Measurements from ENCODE around the gene MEGF10.

MEGF10 gene

GRCh38 chr5:127358284-127358683, 67.7 kb downstream of the MEGF10 start:
- Histone ChIP-seq H3K4me1 (ENCODE audit: control insufficient read depth, insufficient read depth, low read length) (peaks cover 2% of the 10 kb centered on the region), H3K9ac (ENCODE audit: low read depth, low read length) (no peak overlapping the region), H3K27me3 (ENCODE audit: control insufficient read depth, insufficient read depth, low read length) (no peaks in the 10 kb centered on the region), H3K36me3 (ENCODE audit: control insufficient read depth, insufficient read depth, low read length) (no peaks in the 10 kb centered on the region), H3K9me3 (ENCODE audit: control insufficient read depth, insufficient read depth, low read length) (no peaks in the 10 kb centered on the region), H3K4me3 (ENCODE audit: low read depth, low read length) (no peak overlapping the region)

DNA sequence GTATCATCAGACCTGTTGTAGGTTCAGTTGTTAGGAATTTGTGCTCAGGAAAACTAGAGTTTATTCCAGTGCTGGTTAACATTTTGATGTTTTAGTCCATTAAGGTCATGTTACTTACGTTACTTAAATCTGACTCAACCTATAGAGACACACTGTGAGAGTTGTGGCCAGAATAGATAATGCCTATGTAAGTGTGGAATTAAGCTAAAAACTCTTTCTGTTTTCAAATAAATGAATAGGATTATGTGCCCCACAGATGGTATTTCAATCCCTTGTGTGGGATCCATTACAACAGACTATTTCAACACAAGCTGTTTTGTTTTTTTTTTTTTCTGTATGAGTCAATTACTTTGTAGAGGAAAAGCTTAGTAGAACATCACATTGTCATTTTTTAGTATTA, 68.1 kb downstream of the MEGF10 start:
- Histone ChIP-seq H3K9me3 (ENCODE audit: control insufficient read depth, insufficient read depth, low read length) (no peaks in the 10 kb centered on the region), H3K4me1 (ENCODE audit: control insufficient read depth, insufficient read depth, low read length) (peaks cover 2% of the 10 kb centered on the region), H3K9ac (ENCODE audit: low read depth, low read length) (no peak overlapping the region), H3K27me3 (ENCODE audit: control insufficient read depth, insufficient read depth, low read length) (no peaks in the 10 kb centered on the region), H3K36me3 (ENCODE audit: control insufficient read depth, insufficient read depth, low read length) (no peaks in the 10 kb centered on the region), H3K4me3 (ENCODE audit: low read depth, low read length) (no peak overlapping the region)

- Histone ChIP-seq H3K4me1 (ENCODE audit: control insufficient read depth, insufficient read depth, low read length) (peaks cover 2% of the 10 kb centered on the region), H3K27me3 (ENCODE audit: control insufficient read depth, insufficient read depth, low read length) (no peaks in the 10 kb centered on the region), H3K9me3 (ENCODE audit: control insufficient read depth, insufficient read depth, low read length) (no peaks in the 10 kb centered on the region)
Measured at GRCh38 chr5:127359502-127359901, 68.9 kb downstream of the MEGF10 start.

DNA sequence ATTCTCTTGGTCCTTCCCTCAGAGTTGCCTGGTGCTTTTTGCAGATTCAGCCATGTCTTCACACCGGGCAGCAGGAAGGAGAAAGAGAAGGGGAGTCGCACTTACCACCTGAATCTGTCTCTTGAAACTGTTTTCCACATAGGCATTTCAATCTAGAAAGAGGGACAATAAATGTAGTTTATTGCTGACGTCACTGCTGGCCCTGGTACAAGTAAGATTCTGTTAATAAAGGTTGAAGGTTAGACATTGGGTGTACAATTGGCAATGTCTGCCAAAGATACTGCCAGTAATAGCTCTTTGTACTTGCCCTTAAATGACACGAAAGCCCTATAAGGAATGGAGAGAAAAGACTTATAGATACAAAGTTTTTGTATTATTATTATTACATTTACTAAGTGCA, 72.8 kb downstream of the MEGF10 start:
- Histone ChIP-seq H3K27me3 (ENCODE audit: control insufficient read depth, insufficient read depth, low read length) (no peaks in the 10 kb centered on the region), H3K9ac (ENCODE audit: low read depth, low read length) (no peak overlapping the region), H3K4me1 (ENCODE audit: control insufficient read depth, insufficient read depth, low read length) (no peaks in the 10 kb centered on the region), H3K36me3 (ENCODE audit: control insufficient read depth, insufficient read depth, low read length) (no peaks in the 10 kb centered on the region), H3K4me3 (ENCODE audit: low read depth, low read length) (no peak overlapping the region), H3K9me3 (ENCODE audit: control insufficient read depth, insufficient read depth, low read length) (no peaks in the 10 kb centered on the region)

More at GRCh38 chr5:127359502-127359901, 68.9 kb downstream of the MEGF10 start:
- Histone ChIP-seq H3K4me3 (ENCODE audit: low read depth, low read length) (no peak overlapping the region), H3K9ac (ENCODE audit: low read depth, low read length) (no peak overlapping the region), H3K36me3 (ENCODE audit: control insufficient read depth, insufficient read depth, low read length) (no peaks in the 10 kb centered on the region)

- no peak overlapping the region for H3K9ac ChIP-seq (ENCODE audit: low read depth, low read length)
Measured at GRCh38 chr5:127367029-127367428, 76.4 kb downstream of the MEGF10 start.

DNA sequence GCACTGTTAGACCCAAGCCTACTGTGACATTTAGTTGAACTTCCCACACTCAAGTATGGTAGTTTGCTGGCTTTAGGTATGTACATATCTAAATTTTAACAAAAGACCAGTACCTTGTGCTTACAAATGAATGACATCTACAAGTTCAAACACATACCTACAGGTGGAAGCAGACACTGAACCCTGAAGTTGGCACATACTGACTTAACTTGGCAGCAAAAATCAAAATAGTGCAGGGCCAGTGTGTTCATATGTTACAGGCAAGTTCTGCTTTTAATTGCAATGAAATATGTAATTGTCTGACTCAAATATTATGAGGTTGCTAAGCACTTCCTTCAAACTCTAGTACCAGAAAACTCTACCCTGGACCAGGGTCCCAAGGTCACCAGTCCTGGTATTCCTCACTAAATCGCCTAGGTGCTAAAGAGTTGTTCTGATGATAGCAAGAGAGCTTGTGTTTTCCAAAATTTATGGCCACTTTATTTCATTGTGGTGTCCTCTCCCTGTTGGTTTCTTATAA, 77.4 kb downstream of the MEGF10 start:
- Histone ChIP-seq H3K36me3 (ENCODE audit: control insufficient read depth, insufficient read depth, low read length) (no peaks in the 10 kb centered on the region), H3K4me1 (ENCODE audit: control insufficient read depth, insufficient read depth, low read length) (no peaks in the 10 kb centered on the region), H3K9me3 (ENCODE audit: control insufficient read depth, insufficient read depth, low read length) (no peaks in the 10 kb centered on the region), H3K27me3 (ENCODE audit: control insufficient read depth, insufficient read depth, low read length) (no peaks in the 10 kb centered on the region), H3K9ac (ENCODE audit: low read depth, low read length) (no peak overlapping the region), H3K4me3 (ENCODE audit: low read depth, low read length) (no peak overlapping the region)

More at GRCh38 chr5:127367029-127367428, 76.4 kb downstream of the MEGF10 start:
- no peaks in the 10 kb centered on the region for H3K9me3 ChIP-seq (ENCODE audit: control insufficient read depth, insufficient read depth, low read length)
- H3K36me3 ChIP-seq (ENCODE audit: control insufficient read depth, insufficient read depth, low read length): no peaks in the 10 kb centered on the region
- H3K4me3 ChIP-seq (ENCODE audit: low read depth, low read length): no peak overlapping the region
- H3K27me3 ChIP-seq (ENCODE audit: control insufficient read depth, insufficient read depth, low read length): no peaks in the 10 kb centered on the region
- no peaks in the 10 kb centered on the region for H3K4me1 ChIP-seq (ENCODE audit: control insufficient read depth, insufficient read depth, low read length)

- no peaks in the 10 kb centered on the region for H3K9me3 ChIP-seq (ENCODE audit: control insufficient read depth, insufficient read depth, low read length)
- no peaks in the 10 kb centered on the region for H3K4me1 ChIP-seq (ENCODE audit: control insufficient read depth, insufficient read depth, low read length)
- no peaks in the 10 kb centered on the region for H3K36me3 ChIP-seq (ENCODE audit: control insufficient read depth, insufficient read depth, low read length)
- H3K4me3 ChIP-seq (ENCODE audit: low read depth, low read length): no peak overlapping the region
- no peaks in the 10 kb centered on the region for H3K27me3 ChIP-seq (ENCODE audit: control insufficient read depth, insufficient read depth, low read length)
- no peak overlapping the region for H3K9ac ChIP-seq (ENCODE audit: low read depth, low read length)
Measured at GRCh38 chr5:127369796-127370195, 79.2 kb downstream of the MEGF10 start.

DNA sequence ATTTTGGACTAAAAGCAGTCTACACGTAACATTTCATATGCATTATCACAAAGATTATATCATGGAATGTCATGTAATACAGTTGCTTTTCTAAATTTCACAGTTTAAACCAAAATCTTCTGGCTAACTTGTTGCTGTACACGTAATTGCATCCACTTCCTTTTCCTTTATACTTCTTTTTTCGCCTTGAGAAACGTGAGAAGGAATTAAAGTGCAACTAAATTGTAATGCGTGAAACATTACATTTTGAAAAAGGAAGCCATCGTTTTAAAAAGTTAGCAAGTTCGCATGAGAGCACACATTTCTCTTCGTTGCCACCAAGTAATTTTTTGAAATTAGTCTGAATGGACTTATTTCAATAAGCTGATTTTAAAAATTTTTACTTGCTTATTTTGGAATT, 80.0 kb downstream of the MEGF10 start:
- H3K4me1 ChIP-seq (ENCODE audit: control insufficient read depth, insufficient read depth, low read length): no peaks in the 10 kb centered on the region
- no peaks in the 10 kb centered on the region for H3K36me3 ChIP-seq (ENCODE audit: control insufficient read depth, insufficient read depth, low read length)
- H3K4me3 ChIP-seq (ENCODE audit: low read depth, low read length): no peak overlapping the region
- no peak overlapping the region for H3K9ac ChIP-seq (ENCODE audit: low read depth, low read length)
- no peaks in the 10 kb centered on the region for H3K9me3 ChIP-seq (ENCODE audit: control insufficient read depth, insufficient read depth, low read length)
- no peaks in the 10 kb centered on the region for H3K27me3 ChIP-seq (ENCODE audit: control insufficient read depth, insufficient read depth, low read length)

DNA sequence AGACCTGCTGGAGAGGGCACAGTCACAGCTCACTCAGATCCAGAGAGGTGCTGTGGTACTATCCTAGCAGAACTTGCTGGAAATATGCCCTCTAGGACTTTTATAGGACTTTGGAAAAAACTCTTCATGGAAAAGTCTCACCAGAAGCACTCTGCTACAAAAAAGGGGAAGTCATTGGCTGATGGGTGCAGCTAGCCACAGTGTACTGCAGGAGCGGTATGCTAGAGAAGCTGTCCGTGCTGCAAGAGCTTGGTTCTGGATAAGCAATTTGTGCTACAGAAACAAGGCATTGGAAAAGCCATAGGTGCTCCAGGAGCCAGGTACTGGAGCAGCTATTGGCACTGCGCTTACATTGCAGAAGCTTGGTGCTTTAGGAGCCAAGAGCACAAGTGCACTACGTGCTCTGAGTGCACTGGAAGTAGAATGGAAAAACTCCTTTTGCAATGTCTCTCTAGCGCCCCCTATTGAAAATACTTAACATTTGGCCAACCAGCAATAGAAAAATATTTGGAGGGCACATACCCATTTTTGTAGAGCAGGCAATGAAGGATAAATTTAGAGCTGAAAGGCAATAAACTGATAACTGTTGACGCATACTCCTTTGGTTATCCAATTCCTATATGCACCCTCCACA, 83.4 kb downstream of the MEGF10 start:
- no peaks in the 10 kb centered on the region for H3K27me3 ChIP-seq (ENCODE audit: control insufficient read depth, insufficient read depth, low read length)
- no peak overlapping the region for H3K9ac ChIP-seq (ENCODE audit: low read depth, low read length)
- no peak overlapping the region for H3K4me3 ChIP-seq (ENCODE audit: low read depth, low read length)
- H3K4me1 ChIP-seq (ENCODE audit: control insufficient read depth, insufficient read depth, low read length): no peaks in the 10 kb centered on the region
- H3K36me3 ChIP-seq (ENCODE audit: control insufficient read depth, insufficient read depth, low read length): no peaks in the 10 kb centered on the region
- no peaks in the 10 kb centered on the region for H3K9me3 ChIP-seq (ENCODE audit: control insufficient read depth, insufficient read depth, low read length)

DNA sequence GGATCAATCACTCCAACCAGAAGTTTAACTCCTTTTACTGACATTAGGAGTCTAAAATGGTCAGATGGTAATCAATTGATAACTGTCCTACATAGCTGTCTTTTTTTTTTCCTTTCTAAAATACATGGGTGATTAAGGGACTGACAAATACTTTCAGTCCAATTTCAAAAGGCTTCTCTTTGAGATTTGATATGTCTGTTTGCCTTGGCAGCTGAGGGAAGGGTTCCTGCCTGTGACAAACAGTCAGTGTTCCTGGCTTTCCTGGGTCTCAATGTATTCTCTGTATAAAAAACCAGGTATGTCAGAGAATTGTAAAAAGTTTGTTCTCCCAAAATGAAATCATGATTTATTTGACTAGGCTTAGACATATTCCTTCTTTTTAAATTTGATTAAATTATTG, 84.5 kb downstream of the MEGF10 start:
- Histone ChIP-seq H3K27me3 (ENCODE audit: control insufficient read depth, insufficient read depth, low read length) (no peaks in the 10 kb centered on the region), H3K4me3 (ENCODE audit: low read depth, low read length) (no peak overlapping the region), H3K9ac (ENCODE audit: low read depth, low read length) (no peak overlapping the region), H3K36me3 (ENCODE audit: control insufficient read depth, insufficient read depth, low read length) (no peaks in the 10 kb centered on the region), H3K9me3 (ENCODE audit: control insufficient read depth, insufficient read depth, low read length) (no peaks in the 10 kb centered on the region), H3K4me1 (ENCODE audit: control insufficient read depth, insufficient read depth, low read length) (no peaks in the 10 kb centered on the region)

DNA sequence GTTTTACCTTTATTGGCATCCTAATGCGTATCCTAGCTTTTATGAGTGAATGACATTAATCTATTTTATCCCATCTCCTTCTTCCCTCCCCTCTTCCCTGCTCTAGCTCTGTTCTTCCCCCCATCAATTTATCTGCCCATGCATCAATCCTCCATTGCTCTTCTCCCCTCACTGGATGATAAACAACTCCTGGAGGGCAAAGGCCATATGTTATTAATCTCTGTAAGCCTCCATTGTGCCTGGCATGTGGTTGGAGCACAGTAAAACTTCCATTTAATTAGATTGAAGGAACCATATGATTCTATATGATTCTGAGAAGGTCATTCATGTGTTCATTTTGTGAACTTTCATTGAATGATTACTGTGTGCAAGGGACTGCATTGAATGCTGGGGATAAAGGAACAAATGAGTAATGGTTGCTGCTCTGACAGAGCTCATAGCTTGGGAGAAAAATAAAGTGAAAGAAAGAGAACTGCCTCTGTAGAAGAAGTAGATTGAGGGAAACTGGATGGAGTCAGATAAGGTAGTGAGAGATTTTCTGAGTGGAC, 85.0 kb downstream of the MEGF10 start:
- H3K4me3 ChIP-seq (ENCODE audit: low read depth, low read length): no peak overlapping the region
- H3K9ac ChIP-seq (ENCODE audit: low read depth, low read length): no peak overlapping the region
- H3K4me1 ChIP-seq (ENCODE audit: control insufficient read depth, insufficient read depth, low read length): no peaks in the 10 kb centered on the region
- no peaks in the 10 kb centered on the region for H3K36me3 ChIP-seq (ENCODE audit: control insufficient read depth, insufficient read depth, low read length)
- H3K27me3 ChIP-seq (ENCODE audit: control insufficient read depth, insufficient read depth, low read length): no peaks in the 10 kb centered on the region
- no peaks in the 10 kb centered on the region for H3K9me3 ChIP-seq (ENCODE audit: control insufficient read depth, insufficient read depth, low read length)

DNA sequence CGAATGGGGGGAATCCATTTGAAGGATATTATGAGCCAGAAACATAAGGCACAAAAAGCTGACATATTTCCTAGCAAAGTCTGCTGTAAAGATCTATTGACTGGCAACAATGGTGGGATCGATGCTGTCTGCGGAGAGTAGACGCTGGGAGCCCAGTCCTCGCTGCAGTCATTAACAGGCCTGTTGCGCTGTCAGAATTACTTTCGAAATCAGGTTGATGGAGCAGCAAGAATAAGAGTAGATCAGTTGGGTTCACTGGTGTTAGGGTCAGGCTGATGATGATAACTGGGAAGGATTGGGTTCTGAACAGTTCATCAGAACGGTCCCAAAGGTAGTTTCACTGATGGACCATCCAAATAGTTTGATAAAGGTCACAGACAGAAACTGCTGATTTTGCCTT, 87.1 kb downstream of the MEGF10 start:
- Histone ChIP-seq H3K9me3 (ENCODE audit: control insufficient read depth, insufficient read depth, low read length) (no peaks in the 10 kb centered on the region), H3K4me3 (ENCODE audit: low read depth, low read length) (no peak overlapping the region), H3K9ac (ENCODE audit: low read depth, low read length) (no peak overlapping the region), H3K27me3 (ENCODE audit: control insufficient read depth, insufficient read depth, low read length) (no peaks in the 10 kb centered on the region), H3K4me1 (ENCODE audit: control insufficient read depth, insufficient read depth, low read length) (no peaks in the 10 kb centered on the region), H3K36me3 (ENCODE audit: control insufficient read depth, insufficient read depth, low read length) (no peaks in the 10 kb centered on the region)
